Upper lobe of right lung (tissue), 1 donor: ENCODE data around the gene B4GAT1. TPM values are rescaled to one million over a fixed set of nuclear protein-coding genes. Genes with fewer than 3 reads are reported as not detected.
"Not testable (repeated sequence)": the region's sequence is repeated elsewhere in the genome, so short reads cannot be mapped to it uniquely, and the experiment has no call there.

ENCODE experiments used
- ATAC-seq: fragments of 200-7000 bp; cut with Tn5 transposase; one replicate; pipeline ENCODE4 v1.9.1; 2020; ENCODE audit warnings: mild to moderate bottlenecking, moderate library complexity
- DNase-seq: peaks from one replicate; pipeline ENCODE4 v3.0.0-alpha.2; 2020
- H3K27ac ChIP-seq: fragments of 200-600 bp; one replicate; pipeline ENCODE4 v1.8.0; 2022
- H3K27me3 ChIP-seq: fragments of 200-600 bp; one replicate; pipeline ENCODE4 v1.8.0; 2022; ENCODE audit warnings: mild to moderate bottlenecking
- H3K36me3 ChIP-seq: fragments of 200-600 bp; one replicate; pipeline ENCODE4 v1.8.0; 2022
- H3K4me1 ChIP-seq: fragments of 200-600 bp; one replicate; pipeline ENCODE4 v1.8.0; 2022
- H3K4me3 ChIP-seq: fragments of 200-600 bp; one replicate; pipeline ENCODE4 v1.8.0; 2022; ENCODE audit warnings: mild to moderate bottlenecking
- H3K9me3 ChIP-seq: fragments of 200-600 bp; one replicate; pipeline ENCODE4 v1.8.0; 2022
- CTCF ChIP-seq: fragments of 200-600 bp; IDR thresholded peaks from one replicate; pipeline ENCODE4 v1.8.0; 2022; ENCODE audit warnings: antibody characterized with exemption
- intact Hi-C: fragments of 100-400 bp; cut with DNase I; formaldehyde crosslinking; loops from one replicate; pipeline ENCODE4 v1.11.0; 2022
- total RNA-seq: library from RNA; stranded (reverse); fragmentation: NEBNext Ultra II Directional; extraction: Animal tissue kit (Norgen Biotek cat#: 25700); gene quantifications from one replicate; pipeline ENCODE4 v1.2.1, GENCODE V29; 2021
- donor health status: DM: no; HTN: yes; CAD: no; lungs with severe emphysema.

The B4GAT1 gene
- total RNA-seq, 1 donor from 2014 or later: 27.4 TPM

- H3K4me1 ChIP-seq: peaks cover 16% of the 10 kb centered on the region
- DNase-seq (peak; percentile 92), ATAC-seq (peak; percentile 82)
- H3K36me3 ChIP-seq: no peaks in the 10 kb centered on the region
- no peak overlapping the region for H3K4me3 ChIP-seq
- intact Hi-C loops: no loop called here
- no peak for TF ChIP-seq CTCF
- H3K27ac ChIP-seq: peak overlapping the region; percentile 24
- no peaks in the 10 kb centered on the region for H3K27me3 ChIP-seq
- no peaks in the 10 kb centered on the region for H3K9me3 ChIP-seq
Observed at GRCh38 chr11:66363187-66363601, 15.8 kb upstream of the B4GAT1 start.

- Histone ChIP-seq H3K4me1 (peaks cover 16% of the 10 kb centered on the region), H3K9me3 (no peaks in the 10 kb centered on the region), H3K36me3 (no peaks in the 10 kb centered on the region), H3K27ac (peak overlapping the region; percentile 24), H3K27me3 (no peaks in the 10 kb centered on the region), H3K4me3 (no peak overlapping the region)
- peak; percentile 43 for ATAC-seq
- no peak for TF ChIP-seq CTCF
- intact Hi-C loops: no loop called here
- DNase-seq: no peak
Observed at GRCh38 chr11:66362481-66363147, 15.2 kb upstream of the B4GAT1 start.

GRCh38 chr11:66361502-66361941 is 14.1 kb upstream of the B4GAT1 start:
- Histone ChIP-seq H3K4me3 (no peak overlapping the region), H3K4me1 (peaks cover 16% of the 10 kb centered on the region), H3K27me3 (no peaks in the 10 kb centered on the region), H3K9me3 (no peaks in the 10 kb centered on the region), H3K27ac (no peak overlapping the region), H3K36me3 (no peaks in the 10 kb centered on the region)
- intact Hi-C loops: no loop called here
- ATAC-seq (no peak), DNase-seq (no peak)
- no peak for TF ChIP-seq CTCF

GRCh38 chr11:66360406-66361073 is 13.1 kb upstream of the B4GAT1 start:
- intact Hi-C loops: no loop called here
- ATAC-seq (no peak), DNase-seq (peak; percentile 38)
- Histone ChIP-seq H3K4me3 (no peak overlapping the region), H3K9me3 (no peaks in the 10 kb centered on the region), H3K27ac (no peak overlapping the region), H3K27me3 (no peaks in the 10 kb centered on the region), H3K4me1 (peaks cover 16% of the 10 kb centered on the region), H3K36me3 (no peaks in the 10 kb centered on the region)
- no peak for TF ChIP-seq CTCF

GRCh38 chr11:66359662-66360087 is 12.2 kb upstream of the B4GAT1 start:
- Histone ChIP-seq H3K27ac (no peak overlapping the region), H3K4me1 (peaks cover 16% of the 10 kb centered on the region), H3K9me3 (no peaks in the 10 kb centered on the region), H3K36me3 (no peaks in the 10 kb centered on the region), H3K4me3 (no peak overlapping the region), H3K27me3 (no peaks in the 10 kb centered on the region)
- DNase-seq (peak; percentile 40), ATAC-seq (no peak)
- TF ChIP-seq CTCF: no peak
- intact Hi-C loops: no loop called here

GRCh38 chr11:66350560-66351235 is 3.3 kb upstream of the B4GAT1 start:
- H3K27me3 ChIP-seq, intact Hi-C loops, DNase-seq, H3K9me3 ChIP-seq, ATAC-seq, H3K4me3 ChIP-seq, H3K27ac ChIP-seq, H3K36me3 ChIP-seq: not testable (repeated sequence)
- H3K4me1 ChIP-seq: peaks cover 12% of the 10 kb centered on the region
